Endothelial cell of umbilical vein (primary cell): ENCODE results near the gene ERFL. TPM values are rescaled to one million over a fixed set of nuclear protein-coding genes. Genes with fewer than 3 reads are reported as not detected.
A peak's percentile ranks its signal among the peaks of the same experiment; 100 is the strongest.

Experiments used
- BruUV-seq: library from RNA; stranded (reverse); fragments of 400-500 nt; replicated peaks from 2 replicates; lab custom pipeline; 2021; lab: Mats Ljungman, UMichigan
- CTCF ChIA-PET: fragments of 300-600, 350-600 bp; sonication (Branson Sonifier 250); formaldehyde crosslinking; loops from one replicate; lab custom pipeline; 2021; ENCODE audit warnings: antibody characterized with exemption, inconsistent platforms; lab: Charles Lee
- POLR2A ChIA-PET: fragments of 300-600, 350-600 bp; sonication (Branson Sonifier 250); formaldehyde crosslinking; loops from one replicate; lab custom pipeline; 2021; ENCODE audit warnings: antibody characterized with exemption, inconsistent platforms; lab: Charles Lee
- DNase-seq: peaks from one replicate; pipeline ENCODE4 v3.0.0-alpha.2; 2011; ENCODE audit warnings: low read depth, low spot score
- FAIRE-seq: peaks from 2 replicates; lab custom pipeline; 2011; peaks lifted over from hg19 to GRCh38; lab: Jason Lieb, UNC
- H2AFZ ChIP-seq: 2 replicates; pipeline ENCODE4 v1.6.0; 2012; ENCODE audit warnings: low read depth, low read length, control low read depth, inconsistent platforms
- H3K27ac ChIP-seq: 2 replicates; pipeline ENCODE4 v1.5.1; 2011; ENCODE audit warnings: low read depth, mild to moderate bottlenecking, control low read depth, low read length, moderate library complexity; ENCODE audit not compliant: insufficient read depth
- H3K27me3 ChIP-seq, 2 experiments: 2 replicates each; pipeline versions ENCODE4 v1.6.0 to v1.6.1; 2011; ENCODE audit warnings: low read length in 2 of 2, mixed read lengths in 1 of 2; ENCODE audit not compliant: control insufficient read depth in 2 of 2, insufficient read depth in 2 of 2
- H3K36me3 ChIP-seq, 2 experiments: 2 replicates in 1 of 2; 3 replicates in 1 of 2; pipeline ENCODE4 v1.5.1; 2011; ENCODE audit warnings: low read length in 2 of 2, mild to moderate bottlenecking in 1 of 2, moderate library complexity in 1 of 2; ENCODE audit not compliant: control insufficient read depth in 2 of 2, insufficient read depth in 2 of 2; ENCODE audit errors: extremely low read depth in 1 of 2
- H3K4me1 ChIP-seq: 3 replicates; pipeline ENCODE4 v1.5.1; 2011; ENCODE audit warnings: mild to moderate bottlenecking, low read length; ENCODE audit not compliant: control insufficient read depth, insufficient read depth; ENCODE audit errors: extremely low read depth
- H3K4me2 ChIP-seq: 2 replicates; pipeline ENCODE4 v1.6.1; 2011; ENCODE audit warnings: low read length, control low read depth, mixed read lengths; ENCODE audit not compliant: insufficient read depth
- H3K4me3 ChIP-seq, 3 experiments: fragments of 200-600 bp in 1 of 3; sonication (generic), shearing (Covaris generic) in 1 of 3; replicated peaks in 1 of 3; 2 replicates each; pipeline ENCODE4 v1.5.1; 2011 to 2016; ENCODE audit warnings: control low read depth in 3 of 3, low read length in 3 of 3, mild to moderate bottlenecking in 2 of 3, inconsistent platforms in 1 of 3, low read depth in 1 of 3, moderate library complexity in 1 of 3; ENCODE audit not compliant: insufficient read depth in 1 of 3
- H3K79me2 ChIP-seq: 2 replicates; pipeline ENCODE4 v1.6.0; 2012; ENCODE audit warnings: low read length, inconsistent platforms; ENCODE audit not compliant: control insufficient read depth, insufficient read depth
- H3K9ac ChIP-seq: replicated peaks from 2 replicates; pipeline ENCODE3; 2011; ENCODE audit warnings: low read length, control low read depth; ENCODE audit not compliant: insufficient read depth; ENCODE audit errors: extremely low read depth
- H3K9me1 ChIP-seq: replicated peaks from 3 replicates; pipeline ENCODE4 v1.6.0; 2011; ENCODE audit warnings: mild to moderate bottlenecking, low read length; ENCODE audit not compliant: control insufficient read depth, insufficient read depth; ENCODE audit errors: extremely low read depth
- H3K9me3 ChIP-seq: replicated peaks from 2 replicates; pipeline ENCODE4 v1.5.1; 2012; ENCODE audit warnings: low read length, inconsistent platforms; ENCODE audit not compliant: control insufficient read depth, insufficient read depth
- H4K20me1 ChIP-seq: replicated peaks from 2 replicates; pipeline ENCODE3; 2011; ENCODE audit warnings: mild to moderate bottlenecking, low read length; ENCODE audit not compliant: control insufficient read depth, insufficient read depth; ENCODE audit errors: extremely low read depth
- CTCF ChIP-seq, 2 donors: IDR thresholded peaks; 1 replicate in 1 of 2; 2 replicates in 1 of 2; pipeline ENCODE4 v1.5.1; 2011; ENCODE audit warnings: low read length in 2 of 2, mild to moderate bottlenecking in 2 of 2, moderate library complexity in 2 of 2, control low read depth in 1 of 2, inconsistent platforms in 1 of 2, low read depth in 1 of 2; ENCODE audit not compliant: insufficient read depth in 1 of 2; ENCODE audit errors: extremely low read depth in 1 of 2
- EZH2 ChIP-seq: IDR thresholded peaks from 2 replicates; pipeline ENCODE4 v1.6.1; 2012; ENCODE audit warnings: borderline replicate concordance, low read depth, mild to moderate bottlenecking, moderate library complexity, low read length, inconsistent platforms; ENCODE audit not compliant: severe bottlenecking
- FOS ChIP-seq: IDR thresholded peaks from 2 replicates; pipeline ENCODE4 v1.6.1; 2011; ENCODE audit warnings: mild to moderate bottlenecking, low read length, moderate library complexity, borderline replicate concordance; ENCODE audit not compliant: insufficient read depth
- GATA2 ChIP-seq: IDR thresholded peaks from 2 replicates; pipeline ENCODE4 v1.7.0; 2011; ENCODE audit warnings: low read depth, mild to moderate bottlenecking, moderate library complexity, mixed read lengths, low read length; ENCODE audit not compliant: insufficient read length, insufficient read depth
- MAX ChIP-seq: IDR thresholded peaks from 2 replicates; pipeline ENCODE4 v1.6.1; 2011; ENCODE audit not compliant: insufficient read depth, insufficient read length
- MYC ChIP-seq: IDR thresholded peaks from one replicate; pipeline ENCODE4 v1.6.1; 2011; ENCODE audit warnings: mild to moderate bottlenecking, low read depth, low read length
- POLR2A ChIP-seq: IDR thresholded peaks from 2 replicates; pipeline ENCODE4 v1.6.1; 2012; ENCODE audit warnings: low read depth, mild to moderate bottlenecking, control low read depth, low read length
- POLR2AphosphoS5 ChIP-seq: IDR thresholded peaks from 2 replicates; pipeline ENCODE4 v1.6.1; 2012; ENCODE audit warnings: low read depth, mild to moderate bottlenecking, control low read depth, low read length, moderate library complexity; ENCODE audit not compliant: insufficient read depth
- dilution Hi-C: fragments of 300-500 bp; cut with MboI; formaldehyde crosslinking; loops from one replicate; pipeline ENCODE4 v1.15.0; 2019; ENCODE audit warnings: low sequenced_read_pairs; ENCODE audit not compliant: extremely low pct_ligation_motif_present
- intact Hi-C: fragments of 100-400 bp; cut with micrococcal nuclease; formaldehyde crosslinking; loops from one replicate; pipeline ENCODE4 v1.10.0; 2022
- polyA plus RNA-seq, 4 experiments: library from polyadenylated mRNA; depleted of rRNA in 3 of 4; stranded (reverse) in 3 of 4; unstranded in 1 of 4; fragments of >200 nt; gene quantifications; 2 replicates each; pipeline versions ENCODE4 v1.2.1 to v1.2.3, GENCODE V29; 2011 to 2012; ENCODE audit warnings: missing spikeins in 1 of 4
- total RNA-seq: library from RNA; stranded (reverse); gene quantifications from 2 replicates; pipeline ENCODE4 v1.2.3, GENCODE V29; 2021

The ERFL gene
- total and polyA plus RNA-seq, 2 donors (not counting 3 experiments of a cell fraction or from before 2014, with no cell fraction given): not detected

GRCh38 chr19:41862445-41862986 lies 65.7 kb downstream of the ERFL start:
- no peak overlapping the region for H3K27ac ChIP-seq
- H3K9ac ChIP-seq: peak overlapping the region; percentile 12
- H3K27me3 ChIP-seq: no peaks in the 10 kb centered on the region
- dilution Hi-C loops (no loop called here), intact Hi-C loops (no loop called here)
- no peak for FAIRE-seq
- peak overlapping the region; percentile 88 for H3K4me2 ChIP-seq
- DNase-seq: no peak
- BruUV-seq: no TSS peak
- H3K79me2 ChIP-seq: peaks cover 69% of the 10 kb centered on the region
- H3K4me1 ChIP-seq: peaks cover 41% of the 10 kb centered on the region
- ChIA-PET CTCF (no interaction called here), POLR2A (no interaction called here)
- H2AFZ ChIP-seq: no peak overlapping the region
- H3K4me3 ChIP-seq: no peak overlapping the region
- no peaks in the 10 kb centered on the region for H3K9me1 ChIP-seq
- no peaks in the 10 kb centered on the region for H4K20me1 ChIP-seq
- TF ChIP-seq POLR2A: peak; percentile 12
- TF ChIP-seq CTCF (IDR thresholded peaks at IDR 0.05; ENCODE audit: extremely low read depth in 1 of 2, insufficient read depth in 1 of 2, low read depth in 1 of 2, low read length in 2 of 2): no peak
- no peak for TF ChIP-seq FOS
- peak; percentile 26 for TF ChIP-seq POLR2AphosphoS5
- no peak for TF ChIP-seq MYC
- no peak for TF ChIP-seq EZH2
- no peak for TF ChIP-seq GATA2
- TF ChIP-seq MAX: no peak
- peaks cover 27 to 45% of the 10 kb centered on the region in 2 experiments for H3K36me3 ChIP-seq
- H3K9me3 ChIP-seq: no peaks in the 10 kb centered on the region
